GM12878 (cell line): Measurements from ENCODE around the gene LAMB1. TPM values are rescaled to one million over a fixed set of nuclear protein-coding genes. Genes with fewer than 3 reads are reported as not detected.

Experiments used
- ATAC-seq: fragments of 200-7000 bp; cut with Tn5 transposase; 3 replicates; pipeline ENCODE4 v1.9.1; 2020; ENCODE audit warnings: mild to moderate bottlenecking, moderate library complexity
- BruUV-seq: library from RNA; stranded (reverse); fragments of 400-500 nt; replicated peaks from 2 replicates; lab custom pipeline; 2021; lab: Mats Ljungman, UMichigan
- CTCF ChIA-PET: fragments of 300-600 bp; sonication (Branson Sonifier 250); formaldehyde crosslinking; extraction: SDS; loops from one replicate; lab custom pipeline; 2021; ENCODE audit warnings: inconsistent platforms; lab: Yijun Ruan, JAX
- POLR2A ChIA-PET: fragments of 350-600 bp; formaldehyde crosslinking; extraction: SDS; loops from one replicate; lab custom pipeline; 2021; ENCODE audit warnings: inconsistent platforms; lab: Charles Lee
- RAD21 ChIA-PET: fragments of 300-600 bp; sonication (Branson Sonifier 250); formaldehyde crosslinking; loops from one replicate; lab custom pipeline; 2023; ENCODE audit warnings: antibody characterized with exemption; ENCODE audit not compliant: unreplicated experiment; lab: Charles Lee
- SMC1A ChIA-PET: fragments of 300-600 bp; sonication (Branson Sonifier 250); formaldehyde crosslinking; loops from one replicate; lab custom pipeline; 2023; ENCODE audit not compliant: unreplicated experiment, uncharacterized antibody; lab: Charles Lee
- DNase-seq: peaks from one replicate; pipeline ENCODE4 v3.0.0-alpha.2; 2011; ENCODE audit warnings: low read depth, low spot score
- FAIRE-seq: peaks from 3 replicates; lab custom pipeline; 2011; peaks lifted over from hg19 to GRCh38; lab: Jason Lieb, UNC
- H2AFZ ChIP-seq: 2 replicates; pipeline ENCODE4 v1.6.0; 2011; ENCODE audit warnings: low read depth, low read length, control low read depth; ENCODE audit not compliant: control insufficient read depth
- H3K27ac ChIP-seq: 2 replicates; pipeline ENCODE4 v1.5.1; 2011; ENCODE audit warnings: control low read depth; ENCODE audit not compliant: control insufficient read depth, insufficient read depth
- H3K27me3 ChIP-seq, 2 experiments: replicated peaks in 1 of 2; 2 replicates each; pipeline versions ENCODE4 v1.6.0 to v1.6.1; 2011; ENCODE audit warnings: low read length in 1 of 2; ENCODE audit not compliant: control insufficient read depth in 2 of 2, insufficient read depth in 2 of 2
- H3K36me3 ChIP-seq, 2 experiments: 2 replicates each; pipeline ENCODE4 v1.5.1; 2011; ENCODE audit warnings: low read length in 1 of 2; ENCODE audit not compliant: control insufficient read depth in 2 of 2, insufficient read depth in 2 of 2
- H3K4me1 ChIP-seq: 2 replicates; pipeline ENCODE4 v1.6.1; 2011; ENCODE audit warnings: mild to moderate bottlenecking, low read length, moderate library complexity, mixed read lengths; ENCODE audit not compliant: control insufficient read depth, insufficient read depth
- H3K4me2 ChIP-seq: 2 replicates; pipeline ENCODE4 v1.6.0; 2011; ENCODE audit warnings: control low read depth; ENCODE audit not compliant: control insufficient read depth, insufficient read depth
- H3K4me3 ChIP-seq: fragments of 200-600 bp; sonication (generic); 2 replicates; pipeline ENCODE4 v1.5.1; 2016
- H3K79me2 ChIP-seq: 2 replicates; pipeline ENCODE4 v1.6.0; 2011; ENCODE audit warnings: low read length; ENCODE audit not compliant: control insufficient read depth, insufficient read depth
- H3K9ac ChIP-seq: 2 replicates; pipeline ENCODE4 v1.8.0; 2011; ENCODE audit warnings: low read length, control low read depth, mixed read lengths; ENCODE audit not compliant: control insufficient read depth, insufficient read depth
- H3K9me3 ChIP-seq: replicated peaks from 3 replicates; pipeline ENCODE4 v1.5.1; 2011; ENCODE audit warnings: mild to moderate bottlenecking, low read length; ENCODE audit not compliant: control insufficient read depth, insufficient read depth
- H4K20me1 ChIP-seq: 2 replicates; pipeline ENCODE4 v1.6.0; 2011; ENCODE audit not compliant: control insufficient read depth, insufficient read depth
- RAD21 ChIP-seq: IDR thresholded peaks from 2 replicates; pipeline ENCODE4 v1.6.1; 2011; ENCODE audit warnings: mild to moderate bottlenecking, low read depth, low read length, moderate library complexity; ENCODE audit not compliant: insufficient read depth
- SMAD1 ChIP-seq: fragments of 450-650 bp; IDR thresholded peaks from 2 replicates; pipeline ENCODE4 v1.6.1; 2018; ENCODE audit warnings: mild to moderate bottlenecking, low read depth; ENCODE audit not compliant: partially characterized antibody
- SMC3 ChIP-seq: IDR thresholded peaks from 2 replicates; pipeline ENCODE4 v1.6.1; 2011; ENCODE audit warnings: low read length, improper control_type of control experiment, borderline replicate concordance
- WGBS: methylation state at CpG from one replicate; pipeline ENCODE4 v1.1.6; 2016; ENCODE audit warnings: low lambda C conversion rate; ENCODE audit not compliant: insufficient replicate concordance, insufficient coverage; ENCODE audit errors: missing lambda C conversion rate; 5-methylcytosine and 5-hydroxymethylcytosine counted together
- in situ Hi-C: fragments of 300-500 bp; cut with MboI; formaldehyde crosslinking; loops from 9 replicates; pipeline ENCODE4 v1.14.3; 2018; ENCODE audit warnings: mixed read lengths
- intact Hi-C: fragments of 100-400 bp; cut with micrococcal nuclease; formaldehyde crosslinking; loops from one replicate; pipeline ENCODE4 v1.14.2; 2022; ENCODE audit not compliant: unreplicated experiment
- polyA plus RNA-seq, 11 experiments: library from polyadenylated mRNA; depleted of rRNA in 4 of 11; unstranded in 6 of 11; stranded (reverse) in 5 of 11; fragments of >200 nt; fragmentation: Nextera tagmentation in 4 of 11; fragmentation: Illumina TruSeq in 1 of 11; extraction: Ambion mirVana in 4 of 11; extraction: Trizol in 1 of 11; gene quantifications; 1 replicate in 1 of 11; 2 replicates in 10 of 11; pipeline versions ENCODE4 v1.2.1 to v1.2.3, GENCODE V29; 2011 to 2016; ENCODE audit warnings: inconsistent platforms in 2 of 11, missing spikeins in 2 of 11, low read depth in 1 of 11
- total RNA-seq, 4 experiments: library from RNA; depleted of rRNA in 3 of 4; stranded (reverse); fragments of >200 nt in 3 of 4; fragmentation: Illumina TruSeq in 1 of 4; extraction: Trizol in 1 of 4; gene quantifications; 2 replicates each; pipeline versions ENCODE4 v1.2.1 to v1.2.3, GENCODE V29; 2013 to 2021
- TF ChIP-seq, protein P1 (sequence below): fragments of 450-650 bp; IDR thresholded peaks from 2 replicates; pipeline ENCODE4 v1.6.1; 2016; ENCODE audit warnings: mild to moderate bottlenecking
- TF ChIP-seq, protein P2 (sequence below), 3 experiments: IDR thresholded peaks in 2 of 3; conservative IDR thresholded peaks in 1 of 3; 2 replicates each; pipeline ENCODE4 v1.5.1; 2011; ENCODE audit warnings: low read depth in 3 of 3, low read length in 3 of 3, mild to moderate bottlenecking in 3 of 3, control low read depth in 2 of 3, moderate library complexity in 2 of 3, inconsistent platforms in 1 of 3, mixed read lengths in 1 of 3; ENCODE audit not compliant: control insufficient read depth in 2 of 3, insufficient read depth in 1 of 3; ENCODE audit errors: extremely low read depth in 1 of 3

Gene LAMB1
- total and polyA plus RNA-seq, 10 of the 15 experiments (the other 5 are each of a cell fraction or from before 2014, with no cell fraction given) = 0.05 to 2.2 (median 1.2) TPM; not detected in 4

DNA sequence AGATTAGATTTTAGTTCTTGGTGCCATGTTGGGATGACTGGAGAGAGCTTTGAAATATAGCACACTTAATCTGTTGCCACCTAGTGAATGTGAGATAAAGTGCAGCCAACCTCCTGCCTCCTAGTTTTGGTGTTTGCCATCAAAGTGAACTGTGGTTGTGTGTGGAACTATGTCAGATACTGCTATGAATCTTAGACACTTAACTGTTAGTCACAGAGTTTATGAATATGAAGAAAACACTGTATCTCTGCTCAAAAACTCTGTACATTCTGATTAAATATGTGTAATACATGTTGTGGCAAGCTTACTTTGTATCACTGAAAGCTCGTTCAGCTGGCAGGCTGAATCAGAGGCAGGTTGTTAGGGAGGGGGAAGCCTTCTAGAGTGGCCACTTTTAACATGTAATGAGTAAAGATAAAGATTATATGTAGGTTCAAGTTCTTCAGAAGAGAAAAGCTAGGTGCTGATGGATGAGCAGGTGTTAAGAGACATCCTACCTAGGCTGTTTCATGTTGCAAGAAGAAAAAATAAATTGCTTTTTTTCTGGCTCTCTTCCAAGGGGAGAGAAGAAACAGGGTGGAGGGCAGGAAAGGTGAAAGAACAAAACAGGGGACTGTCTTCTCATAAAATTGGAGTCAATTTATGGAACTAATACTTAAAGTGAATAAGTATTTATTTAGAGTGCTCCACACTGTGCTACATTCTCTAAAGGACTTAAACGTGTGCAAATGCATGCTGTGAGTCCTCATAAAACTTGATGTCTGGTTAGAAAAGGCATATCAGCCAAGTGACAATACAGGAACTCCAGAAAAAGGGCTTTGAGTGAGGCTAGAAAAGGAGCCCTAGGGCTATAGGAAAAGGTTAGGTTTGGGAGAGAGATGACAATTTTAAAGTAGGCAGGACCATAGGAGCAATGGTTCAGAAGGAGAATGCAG is 14.1 kb upstream of the LAMB1 start:
- H3K27ac ChIP-seq = no peak overlapping the region
- no peaks in the 10 kb centered on the region for H3K4me1 ChIP-seq
- H3K4me2 ChIP-seq = no peak overlapping the region
- ATAC-seq (peak; percentile 79), DNase-seq (no peak), FAIRE-seq (peak; percentile 81)
- RAD21 ChIA-PET = interaction anchor here (1.0 to 1.4 kb wide), 4 partner anchors 35 to 274 kb away, joined by 3 to 5 read pairs (median 4); no protein-coding TSS in a partner anchor
- CTCF ChIA-PET = interaction anchor here (0.5 to 2.4 kb wide), 13 partner anchors 28 to 645 kb away, joined by 3 to 8 read pairs (median 4); no protein-coding TSS in a partner anchor
- BruUV-seq = no TSS peak
- H2AFZ ChIP-seq = no peak overlapping the region
- intact Hi-C loops (no loop called here), in situ Hi-C loops (no loop called here)
- no peaks in the 10 kb centered on the region for H3K9me3 ChIP-seq
- no peak overlapping the region for H3K9ac ChIP-seq
- POLR2A ChIA-PET = no interaction called here
- no peaks in the 10 kb centered on the region for H4K20me1 ChIP-seq
- TF ChIP-seq, protein P1, sequence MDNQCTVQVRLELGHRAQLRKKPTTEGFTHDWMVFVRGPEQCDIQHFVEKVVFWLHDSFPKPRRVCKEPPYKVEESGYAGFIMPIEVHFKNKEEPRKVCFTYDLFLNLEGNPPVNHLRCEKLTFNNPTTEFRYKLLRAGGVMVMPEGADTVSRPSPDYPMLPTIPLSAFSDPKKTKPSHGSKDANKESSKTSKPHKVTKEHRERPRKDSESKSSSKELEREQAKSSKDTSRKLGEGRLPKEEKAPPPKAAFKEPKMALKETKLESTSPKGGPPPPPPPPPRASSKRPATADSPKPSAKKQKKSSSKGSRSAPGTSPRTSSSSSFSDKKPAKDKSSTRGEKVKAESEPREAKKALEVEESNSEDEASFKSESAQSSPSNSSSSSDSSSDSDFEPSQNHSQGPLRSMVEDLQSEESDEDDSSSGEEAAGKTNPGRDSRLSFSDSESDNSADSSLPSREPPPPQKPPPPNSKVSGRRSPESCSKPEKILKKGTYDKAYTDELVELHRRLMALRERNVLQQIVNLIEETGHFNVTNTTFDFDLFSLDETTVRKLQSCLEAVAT = no peak
- TF ChIP-seq, protein P2, sequence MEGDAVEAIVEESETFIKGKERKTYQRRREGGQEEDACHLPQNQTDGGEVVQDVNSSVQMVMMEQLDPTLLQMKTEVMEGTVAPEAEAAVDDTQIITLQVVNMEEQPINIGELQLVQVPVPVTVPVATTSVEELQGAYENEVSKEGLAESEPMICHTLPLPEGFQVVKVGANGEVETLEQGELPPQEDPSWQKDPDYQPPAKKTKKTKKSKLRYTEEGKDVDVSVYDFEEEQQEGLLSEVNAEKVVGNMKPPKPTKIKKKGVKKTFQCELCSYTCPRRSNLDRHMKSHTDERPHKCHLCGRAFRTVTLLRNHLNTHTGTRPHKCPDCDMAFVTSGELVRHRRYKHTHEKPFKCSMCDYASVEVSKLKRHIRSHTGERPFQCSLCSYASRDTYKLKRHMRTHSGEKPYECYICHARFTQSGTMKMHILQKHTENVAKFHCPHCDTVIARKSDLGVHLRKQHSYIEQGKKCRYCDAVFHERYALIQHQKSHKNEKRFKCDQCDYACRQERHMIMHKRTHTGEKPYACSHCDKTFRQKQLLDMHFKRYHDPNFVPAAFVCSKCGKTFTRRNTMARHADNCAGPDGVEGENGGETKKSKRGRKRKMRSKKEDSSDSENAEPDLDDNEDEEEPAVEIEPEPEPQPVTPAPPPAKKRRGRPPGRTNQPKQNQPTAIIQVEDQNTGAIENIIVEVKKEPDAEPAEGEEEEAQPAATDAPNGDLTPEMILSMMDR (IDR thresholded peaks at IDR 0.05 in 2 of 3, conservative IDR thresholded peaks at IDR 0.05 in 1 of 3; ENCODE audit: control insufficient read depth in 2 of 3, extremely low read depth in 1 of 3, insufficient read depth in 1 of 3, low read depth in 3 of 3, low read length in 3 of 3) = peak; percentile 26 to 45 (median 31); a peak in 3 of 6 replicates
- TF ChIP-seq SMC3 = 0 out of 2 replicates have a peak, but pooled peaks have one; percentile 12
- TF ChIP-seq SMAD1 = no peak
- TF ChIP-seq RAD21 = 0 out of 2 replicates have a peak, but pooled peaks have one; percentile 12
- H3K36me3 ChIP-seq = no peaks in the 10 kb centered on the region
- H3K79me2 ChIP-seq = no peaks in the 10 kb centered on the region
- no peak overlapping the region for H3K4me3 ChIP-seq
- H3K27me3 ChIP-seq = peaks cover 3 to 4% of the 10 kb centered on the region in 2 experiments; a peak in 3 of 4 replicates
- SMC1A ChIA-PET = interaction anchor here (0.7 to 3.5 kb wide), 6 partner anchors 18 to 359 kb away, joined by 3 to 15 read pairs (median 3); partner anchors contain the start of gene DLD
- WGBS = 0% methylated on average over 2 of the region's 2 CpGs
